ENCODE data around the gene EPHB1.

DNA sequence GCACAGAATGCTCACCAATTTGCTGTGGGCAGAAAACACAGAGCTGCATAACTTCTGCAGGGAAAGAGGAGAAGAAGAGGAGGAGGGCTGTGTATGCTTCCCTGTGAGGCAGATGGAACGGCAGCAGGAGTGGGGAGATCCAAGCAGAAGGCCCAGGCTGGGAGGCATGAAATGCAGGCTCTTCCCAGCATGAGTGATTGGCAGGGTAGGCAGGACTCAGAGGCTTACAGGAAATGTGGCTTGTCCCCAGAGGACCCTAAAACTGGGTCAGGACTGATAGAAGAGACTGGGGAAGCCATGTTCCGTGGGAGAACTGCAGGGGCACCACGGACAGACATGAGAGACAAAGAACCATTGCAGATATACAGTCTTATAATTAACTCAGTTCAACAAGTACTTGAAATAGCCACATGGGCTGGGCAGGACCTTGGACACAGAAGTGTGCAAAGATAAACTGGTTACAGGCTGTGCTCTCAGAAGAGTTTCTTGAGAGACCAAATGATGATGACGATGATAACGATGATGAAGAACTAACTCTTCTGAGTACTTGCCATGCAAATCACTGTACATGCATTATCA lies 286.9 kb downstream of the EPHB1 start:
- TF ChIP-seq POLR2A (IDR thresholded peaks at IDR 0.05), result no peak
- TF ChIP-seq, protein P1, sequence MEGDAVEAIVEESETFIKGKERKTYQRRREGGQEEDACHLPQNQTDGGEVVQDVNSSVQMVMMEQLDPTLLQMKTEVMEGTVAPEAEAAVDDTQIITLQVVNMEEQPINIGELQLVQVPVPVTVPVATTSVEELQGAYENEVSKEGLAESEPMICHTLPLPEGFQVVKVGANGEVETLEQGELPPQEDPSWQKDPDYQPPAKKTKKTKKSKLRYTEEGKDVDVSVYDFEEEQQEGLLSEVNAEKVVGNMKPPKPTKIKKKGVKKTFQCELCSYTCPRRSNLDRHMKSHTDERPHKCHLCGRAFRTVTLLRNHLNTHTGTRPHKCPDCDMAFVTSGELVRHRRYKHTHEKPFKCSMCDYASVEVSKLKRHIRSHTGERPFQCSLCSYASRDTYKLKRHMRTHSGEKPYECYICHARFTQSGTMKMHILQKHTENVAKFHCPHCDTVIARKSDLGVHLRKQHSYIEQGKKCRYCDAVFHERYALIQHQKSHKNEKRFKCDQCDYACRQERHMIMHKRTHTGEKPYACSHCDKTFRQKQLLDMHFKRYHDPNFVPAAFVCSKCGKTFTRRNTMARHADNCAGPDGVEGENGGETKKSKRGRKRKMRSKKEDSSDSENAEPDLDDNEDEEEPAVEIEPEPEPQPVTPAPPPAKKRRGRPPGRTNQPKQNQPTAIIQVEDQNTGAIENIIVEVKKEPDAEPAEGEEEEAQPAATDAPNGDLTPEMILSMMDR (IDR thresholded peaks at IDR 0.05), result no peak
- TF ChIP-seq POLR2AphosphoS5 (IDR thresholded peaks at IDR 0.05), result no peak
